ENCODE measurements around the gene SORCS2.

The SORCS2 gene

GRCh38 chr4:7514281-7514680, 321.9 kb downstream of the SORCS2 start:
- Histone ChIP-seq H3K27ac (no peak overlapping the region), H3K27me3 (replicated peaks) (peaks cover 21% of the 10 kb centered on the region), H3K4me3 (ENCODE audit: low read depth, low read length) (no peak overlapping the region), H3K36me3 (replicated peaks) (no peaks in the 10 kb centered on the region)
- in situ Hi-C loops (cut with HindIII; ENCODE audit: low pct_ligation_motif_present, low sequenced_read_pairs): no loop called here
- DNase-seq: no peak
- no peak for TF ChIP-seq CTCF (IDR thresholded peaks at IDR 0.05; ENCODE audit: low read depth, low read length, missing control alignments)

- no peak for DNase-seq
- no peak for TF ChIP-seq CTCF (IDR thresholded peaks at IDR 0.05; ENCODE audit: low read depth, low read length, missing control alignments)
- peaks cover 22% of the 10 kb centered on the region for H3K27me3 ChIP-seq (replicated peaks)
- no peak overlapping the region for H3K27ac ChIP-seq
- in situ Hi-C loops (cut with HindIII; ENCODE audit: low pct_ligation_motif_present, low sequenced_read_pairs): no loop called here
- no peaks in the 10 kb centered on the region for H3K36me3 ChIP-seq (replicated peaks)
- H3K4me3 ChIP-seq (ENCODE audit: low read depth, low read length): no peak overlapping the region
These were observed 322.5 kb downstream of the SORCS2 start for GRCh38 chr4:7514789-7515188.

GRCh38 chr4:7515390-7515902, 323.1 kb downstream of the SORCS2 start:
- H3K4me3 ChIP-seq (ENCODE audit: low read depth, low read length): no peak overlapping the region
- H3K36me3 ChIP-seq (replicated peaks): no peaks in the 10 kb centered on the region
- no peak for TF ChIP-seq CTCF (IDR thresholded peaks at IDR 0.05; ENCODE audit: low read depth, low read length, missing control alignments)
- in situ Hi-C loops (cut with HindIII; ENCODE audit: low pct_ligation_motif_present, low sequenced_read_pairs): no loop called here
- H3K27me3 ChIP-seq (replicated peaks): peaks cover 20% of the 10 kb centered on the region
- no peak for DNase-seq
- H3K27ac ChIP-seq: no peak overlapping the region

- Histone ChIP-seq H3K36me3 (replicated peaks) (no peaks in the 10 kb centered on the region), H3K4me3 (ENCODE audit: low read depth, low read length) (no peak overlapping the region), H3K27ac (no peak overlapping the region), H3K27me3 (replicated peaks) (peaks cover 23% of the 10 kb centered on the region)
- in situ Hi-C loops (cut with HindIII; ENCODE audit: low pct_ligation_motif_present, low sequenced_read_pairs): no loop called here
- DNase-seq: no peak
- TF ChIP-seq CTCF (IDR thresholded peaks at IDR 0.05; ENCODE audit: low read depth, low read length, missing control alignments): no peak
These were observed 323.9 kb downstream of the SORCS2 start for GRCh38 chr4:7516096-7516772.

- TF ChIP-seq CTCF (IDR thresholded peaks at IDR 0.05; ENCODE audit: low read depth, low read length, missing control alignments): no peak
- in situ Hi-C loops (cut with HindIII; ENCODE audit: low pct_ligation_motif_present, low sequenced_read_pairs): no loop called here
- no peak overlapping the region for H3K4me3 ChIP-seq (ENCODE audit: low read depth, low read length)
- H3K36me3 ChIP-seq (replicated peaks): no peaks in the 10 kb centered on the region
- H3K27ac ChIP-seq: no peak overlapping the region
- peaks cover 23% of the 10 kb centered on the region for H3K27me3 ChIP-seq (replicated peaks)
- no peak for DNase-seq
These were observed 324.4 kb downstream of the SORCS2 start for GRCh38 chr4:7516773-7517144.

Measured in brain microvascular endothelial cell (primary cell).